ENCODE measurements around the gene LY9. TPM values are rescaled to one million over a fixed set of nuclear protein-coding genes. Genes with fewer than 3 reads are reported as not detected.

Gene LY9
- total RNA-seq, 4 donors from 2014 or later, result 0.34 to 3.5 (median 1.2) TPM; not detected in 1

- H3K36me3 ChIP-seq, result no peaks in the 10 kb centered on the region
- no peaks in the 10 kb centered on the region for H3K4me1 ChIP-seq
- TF ChIP-seq POLR2A (IDR thresholded peaks at IDR 0.05) (no peak), EP300 (IDR thresholded peaks at IDR 0.05) (no peak), POLR2AphosphoS5 (IDR thresholded peaks at IDR 0.05) (no peak), CTCF (IDR thresholded peaks at IDR 0.05) (no peak)
- H3K27ac ChIP-seq, result no peak overlapping the region
- no peaks in the 10 kb centered on the region for H3K9me3 ChIP-seq
- H3K4me3 ChIP-seq, result no peak overlapping the region
- DNase-seq (ENCODE audit: low spot score in 2 of 2), result no peak
- H3K27me3 ChIP-seq, result no peaks in the 10 kb centered on the region
- 77% methylated on average over 11 of the region's 12 CpGs for WGBS
Observed at GRCh38 chr1:160844447-160845232, 48.7 kb downstream of the LY9 start.

GRCh38 chr1:160846281-160846680 is 50.3 kb downstream of the LY9 start:
- Histone ChIP-seq H3K27me3 (no peaks in the 10 kb centered on the region), H3K4me3 (no peak overlapping the region), H3K4me1 (no peaks in the 10 kb centered on the region), H3K36me3 (no peaks in the 10 kb centered on the region), H3K9me3 (no peaks in the 10 kb centered on the region), H3K27ac (no peak overlapping the region)
- TF ChIP-seq POLR2AphosphoS5 (IDR thresholded peaks at IDR 0.05) (no peak), POLR2A (IDR thresholded peaks at IDR 0.05) (no peak), CTCF (IDR thresholded peaks at IDR 0.05) (no peak), EP300 (IDR thresholded peaks at IDR 0.05) (no peak)
- DNase-seq (ENCODE audit: low spot score in 2 of 2), result no peak
- 90% methylated on average over 12 of the region's 12 CpGs for WGBS

GRCh38 chr1:160850541-160850940 is 54.6 kb downstream of the LY9 start:
- Histone ChIP-seq H3K9me3 (no peaks in the 10 kb centered on the region), H3K27me3 (no peaks in the 10 kb centered on the region), H3K4me1 (no peaks in the 10 kb centered on the region), H3K27ac (no peak overlapping the region), H3K4me3 (no peak overlapping the region), H3K36me3 (no peaks in the 10 kb centered on the region)
- no peak for DNase-seq (ENCODE audit: low spot score in 2 of 2)
- 79% methylated on average over 5 of the region's 5 CpGs for WGBS
- TF ChIP-seq POLR2AphosphoS5 (IDR thresholded peaks at IDR 0.05) (no peak), EP300 (IDR thresholded peaks at IDR 0.05) (no peak), CTCF (IDR thresholded peaks at IDR 0.05) (no peak), POLR2A (IDR thresholded peaks at IDR 0.05) (no peak)

- Histone ChIP-seq H3K9me3 (no peaks in the 10 kb centered on the region), H3K4me1 (no peaks in the 10 kb centered on the region), H3K4me3 (no peak overlapping the region), H3K27ac (no peak overlapping the region), H3K27me3 (no peaks in the 10 kb centered on the region), H3K36me3 (no peaks in the 10 kb centered on the region)
- WGBS, result 88% methylated on average over 8 of the region's 8 CpGs
- TF ChIP-seq EP300 (IDR thresholded peaks at IDR 0.05) (no peak), POLR2A (IDR thresholded peaks at IDR 0.05) (no peak), POLR2AphosphoS5 (IDR thresholded peaks at IDR 0.05) (no peak), CTCF (IDR thresholded peaks at IDR 0.05) (no peak)
- no peak for DNase-seq (ENCODE audit: low spot score in 2 of 2)
Observed at GRCh38 chr1:160850993-160851392, 55.0 kb downstream of the LY9 start.

- no peaks in the 10 kb centered on the region for H3K4me1 ChIP-seq
- 85% methylated on average over 3 of the region's 3 CpGs for WGBS
- H3K9me3 ChIP-seq, result no peaks in the 10 kb centered on the region
Observed at GRCh38 chr1:160853014-160853413, 57.0 kb downstream of the LY9 start.

More at GRCh38 chr1:160853014-160853413, 57.0 kb downstream of the LY9 start:
- H3K4me3 ChIP-seq, result no peak overlapping the region
- no peak overlapping the region for H3K27ac ChIP-seq
- H3K27me3 ChIP-seq, result no peaks in the 10 kb centered on the region
- no peak for DNase-seq (ENCODE audit: low spot score in 2 of 2)
- no peak for TF ChIP-seq POLR2AphosphoS5 (IDR thresholded peaks at IDR 0.05)
- no peak for TF ChIP-seq CTCF (IDR thresholded peaks at IDR 0.05)
- TF ChIP-seq POLR2A (IDR thresholded peaks at IDR 0.05), result no peak
- TF ChIP-seq EP300 (IDR thresholded peaks at IDR 0.05), result no peak
- H3K36me3 ChIP-seq, result no peaks in the 10 kb centered on the region

Data from suprapubic skin (tissue), 4 donors.